ENCODE results near the gene WHAMM. TPM values are rescaled to one million over a fixed set of nuclear protein-coding genes. Genes with fewer than 3 reads are reported as not detected.

WHAMM gene
- total RNA-seq, 4 donors from 2014 or later: 14.1 to 22.1 (median 21.8) TPM

- no peak for TF ChIP-seq POLR2A (IDR thresholded peaks at IDR 0.05)
- TF ChIP-seq, protein P1, sequence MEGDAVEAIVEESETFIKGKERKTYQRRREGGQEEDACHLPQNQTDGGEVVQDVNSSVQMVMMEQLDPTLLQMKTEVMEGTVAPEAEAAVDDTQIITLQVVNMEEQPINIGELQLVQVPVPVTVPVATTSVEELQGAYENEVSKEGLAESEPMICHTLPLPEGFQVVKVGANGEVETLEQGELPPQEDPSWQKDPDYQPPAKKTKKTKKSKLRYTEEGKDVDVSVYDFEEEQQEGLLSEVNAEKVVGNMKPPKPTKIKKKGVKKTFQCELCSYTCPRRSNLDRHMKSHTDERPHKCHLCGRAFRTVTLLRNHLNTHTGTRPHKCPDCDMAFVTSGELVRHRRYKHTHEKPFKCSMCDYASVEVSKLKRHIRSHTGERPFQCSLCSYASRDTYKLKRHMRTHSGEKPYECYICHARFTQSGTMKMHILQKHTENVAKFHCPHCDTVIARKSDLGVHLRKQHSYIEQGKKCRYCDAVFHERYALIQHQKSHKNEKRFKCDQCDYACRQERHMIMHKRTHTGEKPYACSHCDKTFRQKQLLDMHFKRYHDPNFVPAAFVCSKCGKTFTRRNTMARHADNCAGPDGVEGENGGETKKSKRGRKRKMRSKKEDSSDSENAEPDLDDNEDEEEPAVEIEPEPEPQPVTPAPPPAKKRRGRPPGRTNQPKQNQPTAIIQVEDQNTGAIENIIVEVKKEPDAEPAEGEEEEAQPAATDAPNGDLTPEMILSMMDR (IDR thresholded peaks at IDR 0.05 in 4 of 5, conservative IDR thresholded peaks at IDR 0.05 in 1 of 5): no peak
- intact Hi-C loops (cut with DNase I; ENCODE audit: low total_unique reads) (loop anchor here (5.0 kb wide), 1 partner anchor 259 kb away; the partner anchor contains the start of gene TM6SF1), in situ Hi-C loops (cut with MboI; ENCODE audit: low sequenced_read_pairs in 4 of 4) (no loop called here)
- H3K4me1 ChIP-seq: peaks cover 12% of the 10 kb centered on the region in 2 donors
- DNase-seq (no peak), ATAC-seq (no peak)
- H3K27me3 ChIP-seq: no peaks in the 10 kb centered on the region
- peaks cover 0 to 12% of the 10 kb centered on the region in 2 donors for H3K36me3 ChIP-seq
- H3K4me3 ChIP-seq: no peak overlapping the region
- H3K27ac ChIP-seq: peak overlapping the region in 3 of 4 donors; percentile 54 to 76 (median 70)
- no peaks in the 10 kb centered on the region for H3K9me3 ChIP-seq
Observed at GRCh38 chr15:82848241-82848993, 39.0 kb downstream of the WHAMM start.

DNA sequence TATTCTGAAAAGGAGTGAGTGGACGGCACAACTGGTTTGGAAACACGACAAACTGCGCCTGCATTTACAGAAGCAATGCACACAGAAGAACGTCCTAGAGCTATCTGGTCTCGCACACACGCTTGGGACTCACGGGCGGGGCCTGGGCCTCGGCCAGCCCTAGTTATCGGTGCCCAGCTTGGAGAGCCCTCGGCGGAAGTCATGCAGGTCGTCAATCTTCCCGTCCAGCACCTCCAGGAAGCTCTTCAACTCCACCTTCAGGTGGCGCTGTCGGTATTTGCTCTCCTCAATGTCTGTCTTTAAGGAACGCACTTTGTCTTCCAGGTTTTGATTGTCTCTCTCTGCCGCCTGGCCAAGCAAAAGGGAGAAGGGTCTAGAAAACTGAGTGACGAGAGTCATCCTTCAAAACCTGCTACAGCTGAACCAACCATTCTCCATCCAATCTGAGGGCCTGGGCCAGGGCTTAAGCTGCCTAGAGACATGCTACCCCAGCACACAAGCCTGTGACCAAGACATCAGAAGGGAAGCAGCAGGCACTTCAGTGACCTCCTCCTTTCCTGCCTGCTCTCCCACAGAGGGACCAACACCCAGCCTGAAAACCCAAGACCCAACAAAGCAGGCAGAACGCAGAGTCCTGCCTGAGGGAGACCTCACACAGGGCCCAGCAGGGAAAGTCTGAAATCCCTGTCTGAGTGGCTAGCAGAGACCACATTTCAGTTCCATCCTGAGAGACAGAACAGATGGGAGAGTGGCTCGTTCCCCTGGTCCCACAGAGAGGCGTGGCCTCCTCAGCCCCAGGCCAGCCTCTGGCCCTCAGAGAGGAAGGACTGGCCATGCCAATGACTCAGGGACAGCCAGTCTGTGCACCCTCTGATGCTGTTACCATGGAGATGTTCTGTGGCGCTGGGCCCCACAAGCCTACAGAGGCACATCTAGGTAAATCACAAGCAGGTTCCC lies 40.4 kb downstream of the WHAMM start:
- peak overlapping the region; percentile 51 to 76 (median 62) for H3K27ac ChIP-seq
- TF ChIP-seq, protein P1 (IDR thresholded peaks at IDR 0.05 in 4 of 5, conservative IDR thresholded peaks at IDR 0.05 in 1 of 5): peak; percentile 68 to 83 (median 79)
- TF ChIP-seq POLR2A (IDR thresholded peaks at IDR 0.05): no peak
- H3K4me1 ChIP-seq: peaks cover 12% of the 10 kb centered on the region in 2 donors
- H3K27me3 ChIP-seq: no peaks in the 10 kb centered on the region
- peak overlapping the region in 1 of 4 donors; percentile 13 for H3K4me3 ChIP-seq
- H3K36me3 ChIP-seq: peaks cover 0 to 12% of the 10 kb centered on the region in 2 donors
- H3K9me3 ChIP-seq: no peaks in the 10 kb centered on the region
- in situ Hi-C loops (cut with MboI; ENCODE audit: low sequenced_read_pairs in 4 of 4) (loop anchor here (5.0 to 10.0 kb wide), 2 partner anchors 152 to 155 kb away; no protein-coding TSS in a partner anchor), intact Hi-C loops (cut with DNase I; ENCODE audit: low total_unique reads) (loop anchor here (1.0 to 5.0 kb wide), 3 partner anchors 136 to 257 kb away; partner anchors contain the start of genes RAMAC and TM6SF1)
- ATAC-seq (peak; percentile 95 to 96), DNase-seq (peak; percentile 84 to 91)

DNA sequence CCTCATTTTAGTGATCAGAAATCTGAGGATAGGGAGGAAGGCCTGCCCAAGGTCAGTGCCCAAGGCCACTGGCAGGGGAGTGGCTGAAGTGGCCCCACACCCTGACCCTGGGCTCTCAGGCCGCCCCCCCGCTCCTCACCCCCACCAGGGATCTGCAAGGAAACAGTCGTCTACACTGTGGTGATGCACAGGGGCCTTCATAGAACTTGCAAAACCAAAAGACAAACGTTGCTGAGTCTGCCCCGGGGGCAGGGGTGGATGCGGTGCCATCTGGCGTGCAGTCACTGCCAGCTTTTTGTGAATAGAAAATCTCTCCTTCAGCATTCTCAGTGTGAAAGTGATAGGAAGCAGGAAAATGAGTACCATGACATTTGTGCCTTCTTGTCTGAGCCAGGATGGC lies 41.3 kb downstream of the WHAMM start:
- Histone ChIP-seq H3K27ac (peak overlapping the region in 2 of 4 donors; percentile 54 to 70), H3K27me3 (no peaks in the 10 kb centered on the region), H3K9me3 (no peaks in the 10 kb centered on the region), H3K36me3 (peaks cover 0 to 12% of the 10 kb centered on the region in 2 donors), H3K4me3 (no peak overlapping the region), H3K4me1 (peaks cover 12% of the 10 kb centered on the region in 2 donors)
- TF ChIP-seq POLR2A (IDR thresholded peaks at IDR 0.05): no peak
- TF ChIP-seq, protein P1 (IDR thresholded peaks at IDR 0.05 in 4 of 5, conservative IDR thresholded peaks at IDR 0.05 in 1 of 5): no peak
- intact Hi-C loops (cut with DNase I; ENCODE audit: low total_unique reads) (no loop called here), in situ Hi-C loops (cut with MboI; ENCODE audit: low sequenced_read_pairs in 4 of 4) (loop anchor here (5.0 to 10.0 kb wide), 2 partner anchors 152 to 154 kb away; no protein-coding TSS in a partner anchor)
- ATAC-seq (no peak), DNase-seq (no peak)

DNA sequence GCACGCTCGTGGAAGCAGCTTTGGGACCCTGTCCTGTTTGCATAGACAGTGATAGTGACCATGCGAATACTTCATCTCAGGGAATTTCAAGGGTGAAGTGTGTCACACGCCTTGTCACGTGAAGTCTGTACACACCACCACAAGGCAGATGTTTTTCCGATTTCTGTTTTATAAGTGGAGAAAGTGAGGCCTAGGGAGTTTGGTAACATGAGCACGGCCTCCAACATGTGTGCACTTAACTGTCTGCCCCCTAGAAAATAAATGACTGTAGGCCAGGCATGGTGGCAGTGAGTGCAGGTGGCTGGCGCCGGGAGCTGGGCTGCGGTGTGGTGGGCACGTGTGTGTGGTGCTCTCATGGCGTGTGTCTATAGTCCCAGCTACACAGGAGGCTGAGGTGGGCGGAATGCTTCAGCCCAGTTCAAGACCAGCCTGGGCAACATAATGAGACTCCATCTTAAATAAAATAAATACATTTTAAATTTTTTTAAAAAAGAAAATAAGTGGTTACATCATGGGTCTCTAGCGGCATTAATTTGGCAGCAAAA lies 42.0 kb downstream of the WHAMM start:
- H3K27ac ChIP-seq: no peak overlapping the region
- peaks cover 0 to 12% of the 10 kb centered on the region in 2 donors for H3K36me3 ChIP-seq
- ATAC-seq: no peak
- H3K9me3 ChIP-seq: no peaks in the 10 kb centered on the region
- intact Hi-C loops (cut with DNase I; ENCODE audit: low total_unique reads) (no loop called here), in situ Hi-C loops (cut with MboI; ENCODE audit: low sequenced_read_pairs in 4 of 4) (loop anchor here (5.0 to 10.0 kb wide), 2 partner anchors 151 to 153 kb away; no protein-coding TSS in a partner anchor)
- no peaks in the 10 kb centered on the region for H3K27me3 ChIP-seq
- no peak for DNase-seq
- TF ChIP-seq, protein P1 (IDR thresholded peaks at IDR 0.05 in 4 of 5, conservative IDR thresholded peaks at IDR 0.05 in 1 of 5): no peak
- no peak for TF ChIP-seq POLR2A (IDR thresholded peaks at IDR 0.05)
- no peak overlapping the region for H3K4me3 ChIP-seq
- H3K4me1 ChIP-seq: peaks cover 12% of the 10 kb centered on the region in 2 donors
